GM19438 (cell line): ENCODE data around the gene ANKRD11.
"Not testable (repeated sequence)": the region's sequence is repeated elsewhere in the genome, so short reads cannot be mapped to it uniquely, and the experiment has no call there.

Experiments
- ATAC-seq: cut with Tn5 transposase; IDR thresholded peaks from one replicate; pipeline ENCODE4 v1.9.1; 2021; ENCODE audit warnings: low read depth; ENCODE audit not compliant: unreplicated experiment

Gene ANKRD11

GRCh38 chr16:89435059-89435458 lies 55.3 kb downstream of the ANKRD11 start:
- not testable (repeated sequence) for ATAC-seq

GRCh38 chr16:89434490-89434889 lies 55.9 kb downstream of the ANKRD11 start:
- no peak for ATAC-seq

GRCh38 chr16:89433363-89433984 lies 56.9 kb downstream of the ANKRD11 start:
- not testable (repeated sequence) for ATAC-seq

GRCh38 chr16:89431630-89432029 lies 58.7 kb downstream of the ANKRD11 start:
- no peak for ATAC-seq

- no peak for ATAC-seq
Observed at GRCh38 chr16:89431158-89431584, 59.2 kb downstream of the ANKRD11 start.

- ATAC-seq, result no peak
Observed at GRCh38 chr16:89430436-89431157, 59.8 kb downstream of the ANKRD11 start.

GRCh38 chr16:89428605-89429004 lies 61.8 kb downstream of the ANKRD11 start:
- ATAC-seq, result not testable (repeated sequence)

- no peak for ATAC-seq
Observed at GRCh38 chr16:89426736-89427530, 63.4 kb downstream of the ANKRD11 start.

GRCh38 chr16:89425523-89425922 lies 64.8 kb downstream of the ANKRD11 start:
- ATAC-seq, result no peak

- ATAC-seq, result no peak
Observed at GRCh38 chr16:89423681-89424260, 66.6 kb downstream of the ANKRD11 start.

GRCh38 chr16:89422905-89423630 lies 67.3 kb downstream of the ANKRD11 start:
- peak; percentile 73 for ATAC-seq

- ATAC-seq, result peak; percentile 65
Observed at GRCh38 chr16:89422527-89422904, 67.8 kb downstream of the ANKRD11 start.

- ATAC-seq, result not testable (repeated sequence)
Observed at GRCh38 chr16:89421300-89421699, 69.1 kb downstream of the ANKRD11 start.

GRCh38 chr16:89420204-89420603 lies 70.2 kb downstream of the ANKRD11 start:
- ATAC-seq, result no peak

GRCh38 chr16:89418352-89418751 lies 72.0 kb downstream of the ANKRD11 start:
- ATAC-seq, result no peak

GRCh38 chr16:89417352-89417751 lies 73.0 kb downstream of the ANKRD11 start:
- no peak for ATAC-seq

GRCh38 chr16:89413811-89414585 lies 76.4 kb downstream of the ANKRD11 start:
- ATAC-seq, result no peak

GRCh38 chr16:89412811-89413210 lies 77.5 kb downstream of the ANKRD11 start:
- ATAC-seq, result no peak

GRCh38 chr16:89411335-89411850 lies 79.0 kb downstream of the ANKRD11 start:
- no peak for ATAC-seq
